GM23338 (cell line): ENCODE data around the gene KCNMB2. TPM values are rescaled to one million over a fixed set of nuclear protein-coding genes. Genes with fewer than 3 reads are reported as not detected.

Experiments used
- ATAC-seq: fragments of 200-7000 bp; cut with Tn5 transposase; 3 replicates; pipeline ENCODE4 v1.9.1; 2020
- DNase-seq: peaks from one replicate; pipeline ENCODE4 v3.0.0-alpha.2; 2015; ENCODE audit warnings: low spot score
- H2AFZ ChIP-seq: fragments of 200-600 bp; sonication (generic); 2 replicates; pipeline ENCODE4 v1.8.0; 2016; ENCODE audit warnings: antibody characterized with exemption, mild to moderate bottlenecking, moderate library complexity
- H3F3A ChIP-seq: fragments of 200-600 bp; sonication (generic); replicated peaks from 2 replicates; pipeline ENCODE4 v1.8.0; 2017; ENCODE audit warnings: antibody characterized with exemption, mixed run types, low read depth
- H3K27ac ChIP-seq: fragments of 200-600 bp; sonication (generic); 2 replicates; pipeline ENCODE4 v1.6.1; 2016; ENCODE audit warnings: low read depth
- H3K27me3 ChIP-seq: fragments of 200-600 bp; sonication (generic); 2 replicates; pipeline ENCODE4 v1.8.0; 2016; ENCODE audit warnings: mild to moderate bottlenecking, mixed run types, moderate library complexity; ENCODE audit not compliant: insufficient read depth
- H3K36me3 ChIP-seq: fragments of 200-600 bp; sonication (generic); 2 replicates; pipeline ENCODE4 v1.8.0; 2016; ENCODE audit warnings: mild to moderate bottlenecking; ENCODE audit not compliant: insufficient read depth
- H3K4me1 ChIP-seq: fragments of 200-600 bp; sonication (generic); 2 replicates; pipeline ENCODE4 v1.8.0; 2016; ENCODE audit warnings: mild to moderate bottlenecking, moderate library complexity; ENCODE audit not compliant: insufficient read depth
- H3K4me2 ChIP-seq: fragments of 200-600 bp; sonication (generic); 2 replicates; pipeline ENCODE4 v1.7.1; 2017; ENCODE audit warnings: mixed run types
- H3K4me3 ChIP-seq: fragments of 200-600 bp; sonication (generic); 2 replicates; pipeline ENCODE4 v1.6.1; 2016; ENCODE audit warnings: mixed run types
- H3K79me2 ChIP-seq: fragments of 200-600 bp; sonication (generic); replicated peaks from 2 replicates; pipeline ENCODE4 v1.8.0; 2017; ENCODE audit warnings: mild to moderate bottlenecking; ENCODE audit not compliant: insufficient read depth
- H3K9me2 ChIP-seq: fragments of 200-600 bp; sonication (generic); 2 replicates; pipeline ENCODE4 v1.8.0; 2017; ENCODE audit not compliant: insufficient read depth
- H4K20me1 ChIP-seq: fragments of 200-600 bp; sonication (generic); replicated peaks from 2 replicates; pipeline ENCODE4 v1.8.0; 2017; ENCODE audit warnings: mild to moderate bottlenecking; ENCODE audit not compliant: insufficient read depth
- H3K27ac Mint-ChIP-seq: 2 replicates; pipeline ENCODE4 v1.8.0; 2020; ENCODE audit warnings: inconsistent platforms, mild to moderate bottlenecking, moderate library complexity, mixed read lengths
- H3K27me3 Mint-ChIP-seq: 3 replicates; pipeline ENCODE4 v1.8.0; 2022; ENCODE audit warnings: low read depth, mild to moderate bottlenecking, moderate library complexity, mixed read lengths, inconsistent platforms; ENCODE audit not compliant: insufficient read depth, poor library complexity
- H3K36me3 Mint-ChIP-seq: 3 replicates; pipeline ENCODE4 v1.8.0; 2021; ENCODE audit warnings: low read depth, mild to moderate bottlenecking, inconsistent platforms, moderate library complexity, mixed read lengths
- H3K4me1 Mint-ChIP-seq: 3 replicates; pipeline ENCODE4 v1.8.0; 2020; ENCODE audit warnings: mild to moderate bottlenecking, inconsistent platforms, mixed read lengths
- H3K4me3 Mint-ChIP-seq: 3 replicates; pipeline ENCODE4 v1.8.0; 2021; ENCODE audit warnings: moderate library complexity, mild to moderate bottlenecking, inconsistent platforms, mixed read lengths
- H3K9me3 Mint-ChIP-seq: 3 replicates; pipeline ENCODE4 v1.8.0; 2020; ENCODE audit warnings: moderate library complexity, mild to moderate bottlenecking, inconsistent platforms, mixed read lengths
- CREB1 ChIP-seq: fragments of 250-450 bp; sonication (Bioruptor Pico); IDR thresholded peaks from 2 replicates; pipeline ENCODE4 v1.5.0; 2020; ENCODE audit warnings: low read depth, mild to moderate bottlenecking, moderate library complexity
- CTCF ChIP-seq, 2 experiments: fragments of 200-600 bp in 1 of 2; sonication (generic) in 1 of 2; conservative IDR thresholded peaks; 2 replicates each; pipeline versions ENCODE4 v1.5.1 to v1.6.1; 2016 to 2017; ENCODE audit warnings: antibody characterized with exemption in 2 of 2, low read depth in 2 of 2, mild to moderate bottlenecking in 2 of 2, moderate library complexity in 1 of 2
- ETS1 ChIP-seq: IDR thresholded peaks from 2 replicates; pipeline ENCODE4 v1.6.1; 2016; ENCODE audit warnings: antibody characterized with exemption
- EZH2 ChIP-seq: fragments of 200-600 bp; sonication (generic); IDR thresholded peaks from one replicate; pipeline ENCODE4 v1.8.0; 2017; ENCODE audit warnings: antibody characterized with exemption, mild to moderate bottlenecking, low read depth; ENCODE audit not compliant: unreplicated experiment
- JUNB ChIP-seq: IDR thresholded peaks from one replicate; pipeline ENCODE4 v1.6.1; 2016; ENCODE audit warnings: antibody characterized with exemption; ENCODE audit not compliant: unreplicated experiment
- NANOG ChIP-seq: IDR thresholded peaks from 2 replicates; pipeline ENCODE4 v1.6.1; 2016; ENCODE audit warnings: antibody characterized with exemption, borderline replicate concordance
- POLR2AphosphoS5 ChIP-seq: IDR thresholded peaks from 2 replicates; pipeline ENCODE4 v1.6.1; 2016; ENCODE audit warnings: antibody characterized with exemption, low read depth
- STAT1 ChIP-seq: IDR thresholded peaks from one replicate; pipeline ENCODE4 v1.6.1; 2016; ENCODE audit warnings: antibody characterized with exemption; ENCODE audit not compliant: unreplicated experiment
- ZNF114 ChIP-seq: fragments of 250-450 bp; sonication (Bioruptor Pico); IDR thresholded peaks from 2 replicates; pipeline ENCODE4 v1.5.0; 2020; ENCODE audit warnings: mild to moderate bottlenecking, moderate library complexity
- ZNF462 ChIP-seq: fragments of 250-450 bp; sonication (Bioruptor Pico); IDR thresholded peaks from 2 replicates; pipeline ENCODE4 v1.5.0; 2020; ENCODE audit warnings: mild to moderate bottlenecking, moderate library complexity
- polyA plus RNA-seq: library from polyadenylated mRNA; unstranded; fragments of >200 nt; fragmentation: Nextera tagmentation; extraction: Ambion mirVana; gene quantifications from 2 replicates; pipeline ENCODE4 v1.2.1, GENCODE V29; 2016
- total RNA-seq: library from RNA; depleted of rRNA; stranded (reverse); fragments of >200 nt; shearing (Covaris generic); gene quantifications from 2 replicates; pipeline ENCODE4 v1.2.3, GENCODE V29; 2014

The KCNMB2 gene
- total and polyA plus RNA-seq, 2 experiments from 2014 or later: 0.53 TPM; not detected in 1

GRCh38 chr3:178847190-178847589 is 311.0 kb downstream of the KCNMB2 start:
- Histone ChIP-seq H3K4me3 (no peak overlapping the region), H4K20me1 (no peaks in the 10 kb centered on the region), H3K9me2 (no peaks in the 10 kb centered on the region), H3K4me1 (peaks cover 12% of the 10 kb centered on the region), H3K4me2 (no peak overlapping the region), H3K27ac (no peak overlapping the region), H3K36me3 (no peaks in the 10 kb centered on the region), H2AFZ (no peak overlapping the region), H3K79me2 (no peaks in the 10 kb centered on the region; the same call in 1 of the 2 replicates), H3K27me3 (no peaks in the 10 kb centered on the region), H3F3A (no peaks in the 10 kb centered on the region)
- peaks cover 17% of the 10 kb centered on the region; the same call in 2 of the 3 replicates for H3K4me1 Mint-ChIP-seq
- H3K36me3 Mint-ChIP-seq: no peaks in the 10 kb centered on the region
- no peak overlapping the region for H3K27ac Mint-ChIP-seq
- H3K4me3 Mint-ChIP-seq: no peak overlapping the region
- no peaks in the 10 kb centered on the region for H3K27me3 Mint-ChIP-seq
- TF ChIP-seq ZNF114 (CRISPR knock-in tag) (no peak), ETS1 (no peak), STAT1 (no peak), CREB1 (CRISPR knock-in tag) (no peak), ZNF462 (no peak), NANOG (no peak), JUNB (no peak), CTCF (conservative IDR thresholded peaks at IDR 0.05; ENCODE audit: low read depth in 2 of 2) (no peak), EZH2 (no peak), POLR2AphosphoS5 (no peak)
- H3K9me3 Mint-ChIP-seq: no peaks in the 10 kb centered on the region
- DNase-seq: no peak
- ATAC-seq: no peak
